Measurements from ENCODE around the gene CAD.

- TF ChIP-seq CTCF (conservative IDR thresholded peaks at IDR 0.05 in 1 of 2, IDR thresholded peaks at IDR 0.05 in 1 of 2; ENCODE audit: low read depth in 1 of 2, low read length in 2 of 2) (no peak), EZH2 (IDR thresholded peaks at IDR 0.05; ENCODE audit: low read length, missing control alignments) (no peak)
Observed at GRCh38 chr2:27203741-27204140, 13.4 kb upstream of the CAD start.
